Panc1 (cell line): Measurements from ENCODE around the gene JUN. TPM values are rescaled to one million over a fixed set of nuclear protein-coding genes. Genes with fewer than 3 reads are reported as not detected.
A peak's percentile ranks its signal among the peaks of the same experiment; 100 is the strongest.

Experiments used
- ATAC-seq: fragments of 200-7000 bp; cut with Tn5 transposase; 2 replicates; pipeline ENCODE4 v1.9.1; 2020; ENCODE audit warnings: mild to moderate bottlenecking, moderate library complexity
- BruUV-seq: library from RNA; stranded (reverse); fragments of 400-500 nt; replicated peaks from 2 replicates; lab custom pipeline; 2021; lab: Mats Ljungman, UMichigan
- CTCF ChIA-PET: fragments of 300-600 bp; sonication (Branson Sonifier 250); formaldehyde crosslinking; loops from one replicate; lab custom pipeline; 2022; ENCODE audit warnings: antibody characterized with exemption; lab: Charles Lee
- POLR2A ChIA-PET: fragments of 300-600 bp; sonication (Branson Sonifier 250); formaldehyde crosslinking; loops from one replicate; lab custom pipeline; 2022; ENCODE audit warnings: antibody characterized with exemption; lab: Charles Lee
- DNase-seq: peaks from one replicate; pipeline ENCODE4 v3.0.0-alpha.2; 2010; ENCODE audit warnings: low read depth, low spot score
- H3K27ac ChIP-seq: 2 replicates; pipeline ENCODE4 v1.5.1; 2011; ENCODE audit warnings: mild to moderate bottlenecking, low read length, inconsistent platforms
- H3K27me3 ChIP-seq: fragments of 200-500 bp; sonication (Bioruptor generic); 2 replicates; pipeline ENCODE4 v1.6.0; 2014; ENCODE audit warnings: low read length, inconsistent platforms; ENCODE audit not compliant: control insufficient read depth, insufficient read depth
- H3K36me3 ChIP-seq: fragments of 200-500 bp; sonication (Bioruptor generic); 2 replicates; pipeline ENCODE4 v1.5.1; 2014; ENCODE audit warnings: inconsistent platforms, mild to moderate bottlenecking, low read length, moderate library complexity; ENCODE audit not compliant: control insufficient read depth, insufficient read depth
- H3K4me1 ChIP-seq: 2 replicates; pipeline ENCODE4 v1.5.1; 2011; ENCODE audit warnings: inconsistent platforms, mild to moderate bottlenecking, low read length, moderate library complexity; ENCODE audit not compliant: control insufficient read depth, insufficient read depth
- H3K4me3 ChIP-seq, 2 experiments: 2 replicates each; pipeline ENCODE4 v1.5.1; 2011 to 2012; ENCODE audit warnings: low read depth in 2 of 2, low read length in 2 of 2, mild to moderate bottlenecking in 2 of 2, inconsistent platforms in 1 of 2, moderate library complexity in 1 of 2
- H3K9me3 ChIP-seq: fragments of 200-500 bp; sonication (Bioruptor generic); 2 replicates; pipeline ENCODE4 v1.5.1; 2014; ENCODE audit warnings: low read depth, mild to moderate bottlenecking, inconsistent platforms, low read length, moderate library complexity; ENCODE audit not compliant: control insufficient read depth, insufficient read depth
- CTCF ChIP-seq: fragments of 450-650 bp; IDR thresholded peaks from 2 replicates; pipeline ENCODE4 v1.5.1; 2017; ENCODE audit warnings: mild to moderate bottlenecking
- POLR2AphosphoS5 ChIP-seq: IDR thresholded peaks from 2 replicates; pipeline ENCODE4 v1.6.1; 2012; ENCODE audit warnings: mild to moderate bottlenecking, low read depth, low read length, moderate library complexity
- REST ChIP-seq, 2 experiments: IDR thresholded peaks; 2 replicates each; pipeline ENCODE4 v1.6.1; 2011 to 2012; ENCODE audit warnings: low read depth in 2 of 2, control low read depth in 1 of 2, low read length in 1 of 2, mild to moderate bottlenecking in 1 of 2, moderate library complexity in 1 of 2; ENCODE audit not compliant: insufficient read depth in 1 of 2
- SIN3A ChIP-seq: IDR thresholded peaks from 2 replicates; pipeline ENCODE4 v1.6.1; 2012; ENCODE audit warnings: low read depth, mild to moderate bottlenecking, low read length, moderate library complexity, borderline replicate concordance; ENCODE audit not compliant: insufficient read depth
- TCF7L2 ChIP-seq: IDR thresholded peaks from 2 replicates; pipeline ENCODE4 v1.6.1; 2011; ENCODE audit warnings: mild to moderate bottlenecking, low read depth, low read length, inconsistent platforms
- in situ Hi-C: cut with HindIII; loops from 2 replicates; pipeline ENCODE4 v1.10.0; 2016; ENCODE audit warnings: low sequenced_read_pairs, low pct_unique_long_range_greater_than_20kb
- intact Hi-C: fragments of 100-400 bp; cut with micrococcal nuclease; formaldehyde crosslinking; loops from one replicate; pipeline ENCODE4 v1.10.0; 2022; ENCODE audit not compliant: unreplicated experiment
- total RNA-seq: library from RNA; stranded (reverse); gene quantifications from one replicate; pipeline ENCODE4 v1.2.1, GENCODE V29; 2021; ENCODE audit not compliant: unreplicated experiment

JUN gene
- total RNA-seq, 1 experiment from 2014 or later, result 70.0 TPM

- TF ChIP-seq CTCF (no peak), SIN3A (no peak), TCF7L2 (no peak), REST (IDR thresholded peaks at IDR 0.05; ENCODE audit: insufficient read depth in 1 of 2, low read depth in 2 of 2, low read length in 1 of 2) (no peak), POLR2AphosphoS5 (no peak)
- POLR2A ChIA-PET, result interaction anchor here (0.6 to 0.7 kb wide), 2 partner anchors 42 to 370 kb away, joined by 6 to 11 read pairs; partner anchors contain the start of gene JUN
Observed at GRCh38 chr1:58741678-58742553, 41.9 kb downstream of the JUN start.

GRCh38 chr1:58739856-58740466 lies 43.9 kb downstream of the JUN start:
- H3K4me3 ChIP-seq, result no peak overlapping the region
- ChIA-PET CTCF (interaction anchor here (0.7 to 1.8 kb wide), 2 partner anchors 29 to 1019 kb away, joined by 5 read pairs; no protein-coding TSS in a partner anchor), POLR2A (no interaction called here)
- TF ChIP-seq CTCF (peak; percentile 74; the same call in 1 of the 2 replicates), POLR2AphosphoS5 (no peak), SIN3A (no peak), REST (IDR thresholded peaks at IDR 0.05; ENCODE audit: insufficient read depth in 1 of 2, low read depth in 2 of 2, low read length in 1 of 2) (no peak)
- no peaks in the 10 kb centered on the region for H3K9me3 ChIP-seq
- no peaks in the 10 kb centered on the region for H3K36me3 ChIP-seq
- BruUV-seq, result no TSS peak
- ATAC-seq, result peak; percentile 83
- peak overlapping the region; percentile 34; the same call in 1 of the 2 replicates for H3K27ac ChIP-seq
- H3K27me3 ChIP-seq, result no peaks in the 10 kb centered on the region
- peaks cover 4% of the 10 kb centered on the region for H3K4me1 ChIP-seq
- intact Hi-C loops, result loop anchor here (2.0 to 5.0 kb wide), 2 partner anchors 959 to 1017 kb away; no protein-coding TSS in a partner anchor
- in situ Hi-C loops, result no loop called here
- DNase-seq, result peak; percentile 42

More at GRCh38 chr1:58741678-58742553, 41.9 kb downstream of the JUN start:
- DNase-seq (no peak), ATAC-seq (no peak)
- CTCF ChIA-PET, result interaction anchor here (0.6 to 1.8 kb wide), 3 partner anchors 37 to 1063 kb away, joined by 4 to 5 read pairs (median 5); no protein-coding TSS in a partner anchor
- H3K4me1 ChIP-seq, result peaks cover 4% of the 10 kb centered on the region
- in situ Hi-C loops (no loop called here), intact Hi-C loops (loop anchor here (2.0 to 5.0 kb wide), 2 partner anchors 957 to 1015 kb away; no protein-coding TSS in a partner anchor)
- H3K36me3 ChIP-seq, result no peaks in the 10 kb centered on the region
- H3K4me3 ChIP-seq, result no peak overlapping the region
- H3K27ac ChIP-seq, result no peak overlapping the region
- no peaks in the 10 kb centered on the region for H3K9me3 ChIP-seq
- no peaks in the 10 kb centered on the region for H3K27me3 ChIP-seq
- BruUV-seq, result no TSS peak
